Measurements from ENCODE around the gene ASXL2.

GRCh38 chr2:25832897-25833296, 45.4 kb downstream of the ASXL2 start:
- TF ChIP-seq CTCF (IDR thresholded peaks at IDR 0.05; ENCODE audit: insufficient read depth, low read length) (no peak), REST (IDR thresholded peaks at IDR 0.05; ENCODE audit: insufficient replicate concordance, low read depth) (no peak), POLR2AphosphoS5 (IDR thresholded peaks at IDR 0.05; ENCODE audit: low read depth) (no peak), SPI1 (IDR thresholded peaks at IDR 0.05; ENCODE audit: borderline replicate concordance, low read depth) (no peak)
